Activated CD4-positive, alpha-beta T cell treated with anti-CD3 and anti-CD28 coated beads, Interleukin-2, amount 50 U/mL, for 1 hour (primary cell): ENCODE measurements around the gene CTTNBP2NL.
A peak's percentile ranks its signal among the peaks of the same experiment; 100 is the strongest.
"Not testable (repeated sequence)": the region's sequence is repeated elsewhere in the genome, so short reads cannot be mapped to it uniquely, and the experiment has no call there.

Experiments used
- DNase-seq: peaks from one replicate; pipeline ENCODE4 v3.0.0-alpha.2; 2020

The CTTNBP2NL gene

DNA sequence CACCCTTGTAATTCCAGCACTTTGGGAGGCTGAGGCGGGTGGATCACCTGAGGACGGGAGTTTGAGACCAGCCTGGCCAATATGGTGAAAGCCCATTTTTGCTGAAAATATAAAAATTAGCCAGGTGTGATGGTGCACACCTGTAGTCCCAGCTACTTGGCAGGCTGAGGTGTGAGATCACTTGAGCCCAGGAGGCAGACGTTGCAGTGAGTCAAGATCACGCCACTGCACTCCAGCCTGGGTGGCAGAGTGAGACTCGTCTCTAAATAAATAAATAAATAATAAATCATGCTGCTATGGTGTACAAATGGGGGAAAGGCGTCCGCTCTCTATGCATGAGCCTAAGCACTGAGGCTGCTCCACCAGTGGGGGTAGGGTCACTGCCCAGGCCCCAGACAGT is 74.3 kb downstream of the CTTNBP2NL start:
- not testable (repeated sequence) for DNase-seq

DNA sequence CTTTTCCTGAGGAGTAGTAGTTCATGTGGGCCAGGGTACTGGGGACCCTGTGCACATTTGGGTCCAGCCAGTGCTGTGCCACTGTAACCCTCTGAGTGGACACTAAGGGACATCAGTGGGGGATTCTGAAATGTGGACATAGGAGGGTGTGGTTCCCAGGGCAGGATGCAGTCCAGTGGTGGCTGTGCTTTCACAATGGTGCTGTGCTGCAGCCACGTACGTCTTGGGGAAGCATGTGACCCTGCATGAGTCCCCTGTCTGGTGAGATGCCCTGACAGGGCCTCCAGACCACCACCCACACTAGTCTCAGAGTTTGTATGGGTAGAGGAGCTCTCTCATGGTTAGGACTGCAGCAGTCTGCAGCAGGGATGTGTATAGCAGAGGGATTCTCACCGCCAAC is 75.0 kb downstream of the CTTNBP2NL start:
- no peak for DNase-seq

- DNase-seq = no peak
Measured at GRCh38 chr1:112472142-112472541, 76.1 kb downstream of the CTTNBP2NL start.

DNA sequence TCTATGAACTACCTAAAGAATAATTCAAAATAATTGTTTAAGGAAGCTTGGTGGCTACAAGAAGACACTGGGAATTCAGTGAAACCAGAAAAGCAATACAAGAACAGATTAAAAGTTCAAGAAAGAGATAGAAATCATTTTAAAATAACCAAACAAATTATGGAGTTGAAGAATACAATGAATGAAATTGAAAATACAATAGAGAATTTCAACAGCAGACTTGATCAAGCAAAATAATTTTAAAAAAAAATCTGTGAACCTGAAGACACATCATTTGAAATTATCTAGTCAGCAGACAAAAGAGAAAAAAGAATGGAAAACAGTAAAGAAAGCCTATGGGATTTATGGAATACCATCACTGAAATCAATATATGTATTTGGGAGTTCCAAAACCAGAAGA is 81.5 kb downstream of the CTTNBP2NL start:
- DNase-seq = no peak

DNA sequence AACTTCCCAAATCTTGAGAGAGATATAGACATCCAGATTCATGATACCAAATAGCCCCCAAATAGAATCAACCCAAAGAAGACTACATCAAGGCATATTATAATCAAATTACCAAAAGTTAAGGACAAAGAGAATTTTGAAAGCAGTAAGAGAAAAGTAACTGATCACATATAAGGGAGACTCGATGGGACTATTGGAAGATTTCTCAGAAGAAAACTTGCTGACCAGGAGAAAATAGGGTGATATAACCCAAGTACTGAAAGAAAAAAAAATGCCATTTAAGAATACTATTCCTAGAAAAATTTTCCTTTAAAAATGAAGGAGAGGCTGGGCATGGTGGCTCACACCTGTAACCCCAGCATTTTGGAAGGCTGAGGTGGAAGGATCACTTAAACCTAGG is 82.3 kb downstream of the CTTNBP2NL start:
- no peak for DNase-seq

DNA sequence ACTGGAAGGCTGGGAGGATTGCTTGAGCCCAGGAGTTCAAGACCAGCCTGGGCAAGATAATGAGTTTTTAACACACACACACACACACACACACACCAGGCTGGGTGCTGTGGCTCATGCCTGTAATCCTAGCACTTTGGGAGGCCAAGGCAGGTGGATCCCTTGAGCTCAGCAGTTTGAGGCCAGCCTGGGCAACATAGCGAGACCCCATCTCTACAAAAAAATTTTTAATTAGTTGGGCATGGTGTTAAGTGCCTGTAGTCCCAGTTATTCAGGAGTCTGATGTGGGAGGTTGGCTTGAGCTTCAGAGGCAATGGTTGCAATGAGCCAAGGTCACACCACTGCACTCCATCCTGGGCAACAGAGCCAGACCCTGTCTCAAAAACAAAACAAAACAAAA is 90.0 kb downstream of the CTTNBP2NL start:
- not testable (repeated sequence) for DNase-seq

- not testable (repeated sequence) for DNase-seq
Measured at GRCh38 chr1:112487686-112488085, 91.7 kb downstream of the CTTNBP2NL start.

DNA sequence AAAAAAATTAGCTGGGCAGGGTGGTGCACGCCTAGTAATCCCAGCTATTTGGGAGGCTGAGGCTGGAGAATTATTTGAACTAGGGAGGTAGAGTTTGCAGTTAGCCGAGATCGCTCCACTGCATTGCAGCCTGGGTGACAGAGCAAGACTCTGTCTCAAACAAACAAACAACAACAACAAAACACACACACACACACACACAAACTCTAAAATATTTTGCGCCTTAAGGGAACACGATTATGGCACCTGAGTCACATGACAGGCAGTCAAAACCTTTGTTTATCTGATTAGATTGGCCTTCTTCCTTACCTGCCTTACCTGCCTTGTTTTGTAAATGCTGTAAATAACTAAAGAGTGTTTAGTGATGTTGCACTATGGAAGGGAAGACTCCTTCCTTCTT is 92.1 kb downstream of the CTTNBP2NL start:
- no peak for DNase-seq

GRCh38 chr1:112492076-112492475 is 96.1 kb downstream of the CTTNBP2NL start:
- no peak for DNase-seq

DNA sequence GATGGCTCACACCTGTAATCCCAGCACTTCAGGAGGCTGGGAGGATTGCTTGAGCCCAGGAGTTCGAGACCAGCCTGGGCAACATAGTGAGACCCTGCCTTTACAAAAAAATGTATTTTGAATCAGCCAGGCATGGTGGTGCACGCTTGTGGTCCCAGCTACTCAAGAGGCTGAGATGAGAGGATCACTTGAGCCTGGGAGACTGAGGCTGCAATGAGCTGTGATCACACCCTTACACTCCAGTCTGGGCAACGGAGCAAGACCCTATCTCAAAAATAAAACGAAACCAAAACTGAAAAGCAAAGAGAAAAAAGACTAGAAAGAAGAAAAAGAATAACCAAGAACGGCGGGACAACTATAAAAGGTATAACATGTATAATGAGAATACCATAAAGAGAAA is 97.3 kb downstream of the CTTNBP2NL start:
- DNase-seq = no peak

DNA sequence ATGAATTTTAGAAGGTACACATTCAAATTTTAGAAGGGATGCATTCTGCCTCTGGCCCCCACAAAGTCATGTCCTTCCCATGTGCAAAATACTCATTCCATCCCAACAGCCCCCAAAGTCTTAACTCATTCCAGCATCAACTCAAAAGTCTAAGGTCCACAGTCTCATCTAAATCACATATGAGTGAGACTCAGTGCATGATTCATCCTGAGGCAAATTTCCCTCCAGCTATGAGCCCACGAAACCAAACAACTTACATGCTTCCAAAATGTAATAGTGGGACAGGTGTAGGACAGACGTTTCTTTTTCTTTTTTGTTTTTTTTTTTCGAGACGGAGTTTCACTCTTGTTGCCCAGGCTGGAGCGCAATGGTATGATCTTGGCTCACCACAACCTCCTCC is 100.3 kb downstream of the CTTNBP2NL start:
- no peak for DNase-seq

GRCh38 chr1:112501810-112502641 is 106.0 kb downstream of the CTTNBP2NL start:
- peak; percentile 54 for DNase-seq

- no peak for DNase-seq
Measured at GRCh38 chr1:112502826-112503225, 106.8 kb downstream of the CTTNBP2NL start.

GRCh38 chr1:112504001-112504660 is 108.1 kb downstream of the CTTNBP2NL start:
- no peak for DNase-seq

GRCh38 chr1:112504661-112505399 is 108.8 kb downstream of the CTTNBP2NL start:
- no peak for DNase-seq

- no peak for DNase-seq
Measured at GRCh38 chr1:112505400-112505785, 109.4 kb downstream of the CTTNBP2NL start.

- no peak for DNase-seq
Measured at GRCh38 chr1:112505878-112506277, 109.9 kb downstream of the CTTNBP2NL start.

DNA sequence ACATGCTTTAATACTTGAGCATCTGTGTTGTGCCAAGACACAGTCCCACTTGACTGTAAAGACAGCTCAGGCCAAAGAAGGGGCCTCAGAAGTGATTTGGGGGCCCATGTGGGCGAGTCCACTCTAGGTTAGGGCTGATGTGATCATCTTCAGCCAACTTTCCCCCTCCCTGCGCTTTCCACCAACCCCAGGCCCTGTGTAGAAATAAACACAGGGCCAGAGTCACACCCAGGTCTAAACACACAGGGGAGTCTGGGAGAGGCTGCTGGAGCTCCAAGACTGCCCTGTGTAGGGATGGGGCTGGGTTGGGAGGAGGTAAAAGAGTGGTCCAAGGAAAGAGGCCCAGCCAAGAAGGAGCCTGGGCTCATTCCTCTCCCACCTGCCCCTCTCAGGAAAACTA is 110.3 kb downstream of the CTTNBP2NL start:
- no peak for DNase-seq

GRCh38 chr1:112506731-112507130 is 110.7 kb downstream of the CTTNBP2NL start:
- DNase-seq = no peak

DNA sequence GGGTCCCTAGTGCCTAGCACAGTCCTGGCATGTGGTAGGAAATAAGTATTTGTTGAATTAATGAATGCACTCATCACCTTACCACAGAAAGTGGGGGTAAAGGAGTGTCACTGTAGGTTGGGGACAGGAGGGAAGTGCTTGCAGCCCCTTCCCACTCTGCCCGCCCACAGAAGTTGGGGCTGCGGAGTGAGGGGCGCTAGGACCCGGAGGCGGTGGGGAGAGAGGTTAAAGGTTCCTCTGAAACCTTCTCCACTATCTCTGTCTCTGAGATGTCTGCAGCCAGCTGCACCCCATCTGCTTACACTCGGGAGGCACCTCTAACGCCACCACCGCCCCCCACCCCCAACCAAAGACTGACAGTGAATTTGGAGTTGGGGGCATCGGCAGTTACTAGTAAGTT is 111.3 kb downstream of the CTTNBP2NL start:
- no peak for DNase-seq

DNA sequence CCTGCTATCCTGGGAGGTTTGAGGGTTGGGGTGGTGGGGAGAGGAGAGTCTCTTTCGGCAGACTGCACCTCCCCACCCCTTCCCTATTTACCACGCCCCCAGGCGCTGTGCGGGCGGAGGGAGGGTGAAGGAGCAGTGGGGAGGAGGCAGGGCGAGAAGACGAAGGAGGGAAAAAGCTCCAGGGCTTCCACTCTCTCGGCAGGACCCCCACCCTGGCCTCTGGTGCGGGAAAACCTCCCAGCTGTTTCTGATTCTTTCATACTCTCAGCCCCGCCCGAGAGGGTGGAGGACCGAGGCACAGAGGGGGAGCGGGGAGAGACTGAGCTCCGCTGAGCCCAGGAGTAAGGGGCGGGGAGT is 111.9 kb downstream of the CTTNBP2NL start:
- DNase-seq = peak; percentile 16

DNA sequence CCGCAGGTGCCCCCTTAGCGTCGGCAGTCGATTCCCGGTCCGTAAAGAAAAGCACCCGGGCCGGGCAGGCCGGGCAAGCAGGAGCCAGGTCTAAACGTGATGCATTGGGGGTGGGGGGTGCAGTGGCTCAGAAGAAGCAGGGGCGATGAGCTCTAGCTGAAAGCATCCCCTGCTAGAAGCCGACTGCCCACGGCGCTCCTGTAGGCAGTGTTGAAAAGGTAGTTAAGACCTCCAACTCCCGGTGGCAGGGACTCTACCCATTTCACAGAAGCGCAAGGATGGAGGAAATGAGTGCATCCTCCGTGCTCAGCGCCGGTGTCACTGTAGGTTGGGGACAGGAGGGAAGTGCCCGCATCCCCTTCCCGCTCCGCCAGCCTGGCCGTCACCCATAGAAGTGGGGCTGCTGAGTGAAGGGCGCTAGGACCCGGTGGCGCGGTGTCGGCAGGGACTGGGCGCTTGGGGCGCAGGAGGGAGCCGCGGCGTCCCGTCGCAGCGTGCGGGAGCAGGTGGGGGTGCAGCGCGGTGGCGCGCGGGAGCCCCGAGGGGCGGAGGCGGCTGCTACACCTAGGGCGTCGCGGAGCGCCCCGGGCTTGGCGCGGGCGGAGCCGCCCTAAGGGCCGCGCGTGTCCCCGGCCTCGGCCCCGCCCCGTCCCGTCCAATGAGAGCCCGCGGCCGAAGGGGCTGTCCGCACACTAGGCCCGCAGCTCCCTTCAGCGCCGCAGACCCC is 112.4 kb downstream of the CTTNBP2NL start, which contains the start of gene WNT2B:
Gene WNT2B, plus strand, starts transcription at position 688 of the 727 bp plus-strand sequence. CDS start 298 bp downstream, outside the sequence.
- DNase-seq = peak; percentile 48
